PC-9 (cell line): ENCODE results near the gene HOXD4. TPM values are rescaled to one million over a fixed set of nuclear protein-coding genes. Genes with fewer than 3 reads are reported as not detected.

ENCODE experiments used
- BruUV-seq: library from RNA; stranded (reverse); fragments of 400-500 nt; replicated peaks from 2 replicates; lab custom pipeline; 2021; lab: Mats Ljungman, UMichigan
- CTCF ChIA-PET: fragments of 300-600 bp; sonication (Branson Sonifier 250); formaldehyde crosslinking; loops from one replicate; lab custom pipeline; 2022; ENCODE audit warnings: antibody characterized with exemption; lab: Charles Lee
- POLR2A ChIA-PET: fragments of 300-600 bp; sonication (Branson Sonifier 250); formaldehyde crosslinking; loops from one replicate; lab custom pipeline; 2022; ENCODE audit warnings: antibody characterized with exemption; ENCODE audit not compliant: unreplicated experiment; lab: Charles Lee
- DNase-seq, 2 experiments: peaks; one replicate each; pipeline versions ENCODE4 v3.0.0 to v3.0.0-alpha.2; 2015 to 2022; ENCODE audit warnings: mixed read lengths in 1 of 2
- H2AFZ ChIP-seq: fragments of 200-600 bp; sonication (generic); 2 replicates; pipeline ENCODE4 v1.8.1; 2017; ENCODE audit warnings: antibody characterized with exemption
- H3F3A ChIP-seq: fragments of 200-600 bp; sonication (generic); 2 replicates; pipeline ENCODE4 v1.8.1; 2017; ENCODE audit warnings: antibody characterized with exemption, mild to moderate bottlenecking, low read depth; ENCODE audit not compliant: insufficient read depth
- H3K27ac ChIP-seq: fragments of 200-600 bp; sonication (generic); 2 replicates; pipeline ENCODE4 v1.6.1; 2016; ENCODE audit warnings: mixed run types
- H3K27me3 ChIP-seq: fragments of 200-600 bp; sonication (generic); 2 replicates; pipeline ENCODE4 v1.6.1; 2016; ENCODE audit warnings: low read depth, mixed run types; ENCODE audit not compliant: insufficient read depth
- H3K36me3 ChIP-seq: fragments of 200-600 bp; sonication (generic); 2 replicates; pipeline ENCODE4 v1.6.1; 2016; ENCODE audit warnings: low read depth, mixed run types
- H3K4me1 ChIP-seq: fragments of 200-600 bp; sonication (generic); replicated peaks from 2 replicates; pipeline ENCODE4 v1.6.1; 2016; ENCODE audit warnings: mixed run types; ENCODE audit not compliant: insufficient read depth
- H3K4me2 ChIP-seq: fragments of 200-600 bp; sonication (generic); 2 replicates; pipeline ENCODE4 v1.6.1; 2017; ENCODE audit warnings: mixed run types
- H3K4me3 ChIP-seq: fragments of 200-600 bp; sonication (generic); 2 replicates; pipeline ENCODE4 v1.6.1; 2016; ENCODE audit warnings: mixed run types
- H3K79me2 ChIP-seq: fragments of 200-600 bp; sonication (generic); 2 replicates; pipeline ENCODE4 v1.6.1; 2017; ENCODE audit warnings: low read depth, mixed run types
- H3K9me2 ChIP-seq: fragments of 200-600 bp; sonication (generic); 2 replicates; pipeline ENCODE4 v1.8.1; 2017; ENCODE audit warnings: mild to moderate bottlenecking; ENCODE audit not compliant: insufficient read depth
- H3K9me3 ChIP-seq: fragments of 200-600 bp; sonication (generic); 2 replicates; pipeline ENCODE4 v1.8.1; 2016; ENCODE audit warnings: low read depth; ENCODE audit not compliant: insufficient read depth
- H4K20me1 ChIP-seq: fragments of 200-600 bp; sonication (generic); 2 replicates; pipeline ENCODE4 v1.8.1; 2017; ENCODE audit not compliant: insufficient read depth
- EZH2 ChIP-seq: fragments of 200-600 bp; sonication (generic); IDR thresholded peaks from 2 replicates; pipeline ENCODE4 v1.8.0; 2017; ENCODE audit warnings: antibody characterized with exemption, low read depth
- intact Hi-C: fragments of 100-400 bp; cut with micrococcal nuclease; formaldehyde crosslinking; loops from one replicate; pipeline ENCODE4 v1.10.0; 2022; ENCODE audit not compliant: unreplicated experiment
- total RNA-seq: library from RNA; stranded (reverse); gene quantifications from 2 replicates; pipeline ENCODE4 v1.2.3, GENCODE V29; 2021
- TF ChIP-seq, protein P1 (sequence below): fragments of 200-600 bp; sonication (generic); conservative IDR thresholded peaks from 2 replicates; pipeline ENCODE4 v1.6.1; 2017; ENCODE audit warnings: mixed run types, antibody characterized with exemption, mild to moderate bottlenecking, moderate library complexity

HOXD4 gene
- total RNA-seq, 1 experiment from 2014 or later: not detected

DNA sequence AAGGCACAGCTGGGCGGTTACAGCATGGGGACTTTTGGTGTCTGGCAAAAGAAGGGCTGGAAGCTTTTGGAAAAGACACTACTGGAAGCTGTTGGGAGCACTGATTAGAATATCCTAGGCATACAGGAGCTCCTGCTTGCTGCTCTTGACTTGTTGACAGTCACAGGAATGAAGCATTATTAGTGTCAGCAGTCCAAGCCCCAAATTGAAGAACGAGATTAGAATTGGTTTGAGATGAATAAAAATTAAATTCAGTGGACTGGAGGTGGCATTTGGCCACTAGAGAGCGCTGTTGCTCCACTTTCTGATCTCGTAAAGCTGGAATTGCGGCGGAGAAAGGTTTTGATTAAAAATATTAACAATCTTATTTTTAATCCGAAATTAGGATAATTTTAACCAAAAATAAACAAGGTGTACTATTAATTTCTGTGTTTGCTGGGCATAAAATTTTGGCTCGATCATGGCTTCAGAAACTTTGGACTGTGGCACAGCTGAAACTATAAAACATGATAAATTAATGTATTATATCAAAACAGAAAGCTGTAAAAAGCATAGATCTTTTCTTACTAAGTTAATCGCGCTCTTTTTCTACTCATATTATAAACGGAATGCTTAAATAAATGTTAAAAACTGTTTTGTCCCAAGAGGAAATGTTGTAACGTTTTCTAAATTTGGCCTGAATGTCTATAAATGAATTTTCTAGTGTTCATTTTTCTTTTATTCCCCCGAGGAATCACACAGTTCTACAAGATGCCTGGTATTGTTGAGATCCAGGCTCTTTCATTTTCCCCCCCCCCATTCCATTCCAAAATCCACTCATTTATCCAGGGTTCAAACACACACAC is 24.2 kb upstream of the HOXD4 start:
- POLR2A ChIA-PET: interaction anchor here (0.7 kb wide), 1 partner anchor 1035 kb away, joined by 3 read pairs; no protein-coding TSS in a partner anchor
- no TSS peak for BruUV-seq
- Histone ChIP-seq H3K9me2 (no peaks in the 10 kb centered on the region), H3K36me3 (no peaks in the 10 kb centered on the region), H4K20me1 (no peaks in the 10 kb centered on the region), H3K4me3 (0 out of 2 replicates have a peak overlapping the region, but pooled peaks have one; percentile 3), H3K27me3 (peaks cover 52% of the 10 kb centered on the region), H3K4me1 (no peaks in the 10 kb centered on the region), H3K27ac (no peak overlapping the region), H2AFZ (no peak overlapping the region), H3F3A (no peaks in the 10 kb centered on the region), H3K4me2 (peak overlapping the region; percentile 34), H3K79me2 (no peaks in the 10 kb centered on the region), H3K9me3 (no peaks in the 10 kb centered on the region)
- TF ChIP-seq, protein P1, sequence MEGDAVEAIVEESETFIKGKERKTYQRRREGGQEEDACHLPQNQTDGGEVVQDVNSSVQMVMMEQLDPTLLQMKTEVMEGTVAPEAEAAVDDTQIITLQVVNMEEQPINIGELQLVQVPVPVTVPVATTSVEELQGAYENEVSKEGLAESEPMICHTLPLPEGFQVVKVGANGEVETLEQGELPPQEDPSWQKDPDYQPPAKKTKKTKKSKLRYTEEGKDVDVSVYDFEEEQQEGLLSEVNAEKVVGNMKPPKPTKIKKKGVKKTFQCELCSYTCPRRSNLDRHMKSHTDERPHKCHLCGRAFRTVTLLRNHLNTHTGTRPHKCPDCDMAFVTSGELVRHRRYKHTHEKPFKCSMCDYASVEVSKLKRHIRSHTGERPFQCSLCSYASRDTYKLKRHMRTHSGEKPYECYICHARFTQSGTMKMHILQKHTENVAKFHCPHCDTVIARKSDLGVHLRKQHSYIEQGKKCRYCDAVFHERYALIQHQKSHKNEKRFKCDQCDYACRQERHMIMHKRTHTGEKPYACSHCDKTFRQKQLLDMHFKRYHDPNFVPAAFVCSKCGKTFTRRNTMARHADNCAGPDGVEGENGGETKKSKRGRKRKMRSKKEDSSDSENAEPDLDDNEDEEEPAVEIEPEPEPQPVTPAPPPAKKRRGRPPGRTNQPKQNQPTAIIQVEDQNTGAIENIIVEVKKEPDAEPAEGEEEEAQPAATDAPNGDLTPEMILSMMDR: peak; percentile 100
- TF ChIP-seq EZH2: no peak
- CTCF ChIA-PET: interaction anchor here (0.6 to 2.9 kb wide), 10 partner anchors 328 to 1118 kb away, joined by 3 to 15 read pairs (median 10); no protein-coding TSS in a partner anchor
- intact Hi-C loops: loop anchor here (1.0 to 5.0 kb wide), 8 partner anchors 328 to 1205 kb away; no protein-coding TSS in a partner anchor
- peak; percentile 43 to 67 for DNase-seq

DNA sequence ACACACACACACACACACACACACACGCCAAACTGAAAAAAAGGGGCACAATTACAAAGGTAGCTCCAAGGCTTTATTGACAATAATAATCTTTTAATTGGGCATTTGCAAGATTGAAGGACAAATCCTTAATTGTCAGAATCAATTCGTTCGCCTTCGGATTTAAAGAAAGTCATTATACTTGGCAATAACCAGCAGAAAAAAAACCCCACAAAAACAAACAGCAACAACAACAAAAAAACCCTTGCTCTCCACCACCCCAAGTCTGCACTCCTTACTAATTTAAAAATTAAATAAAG is 23.6 kb upstream of the HOXD4 start:
- H3K4me2 ChIP-seq: no peak overlapping the region
- no peak overlapping the region for H2AFZ ChIP-seq
- H3K36me3 ChIP-seq: no peaks in the 10 kb centered on the region
- no peaks in the 10 kb centered on the region for H3K79me2 ChIP-seq
- H3K27me3 ChIP-seq: peaks cover 52% of the 10 kb centered on the region
- no peak for DNase-seq
- H3K9me2 ChIP-seq: no peaks in the 10 kb centered on the region
- POLR2A ChIA-PET: no interaction called here
- CTCF ChIA-PET: interaction anchor here (0.6 to 2.9 kb wide), 8 partner anchors 327 to 1117 kb away, joined by 3 to 15 read pairs (median 12); no protein-coding TSS in a partner anchor
- H3K27ac ChIP-seq: no peak overlapping the region
- no TSS peak for BruUV-seq
- no peaks in the 10 kb centered on the region for H3F3A ChIP-seq
- intact Hi-C loops: loop anchor here (1.0 to 5.0 kb wide), 8 partner anchors 327 to 1205 kb away; no protein-coding TSS in a partner anchor
- no peak overlapping the region for H3K4me3 ChIP-seq
- TF ChIP-seq, protein P1: no peak
- no peak for TF ChIP-seq EZH2
- no peaks in the 10 kb centered on the region for H3K9me3 ChIP-seq
- no peaks in the 10 kb centered on the region for H4K20me1 ChIP-seq
- no peaks in the 10 kb centered on the region for H3K4me1 ChIP-seq

- Histone ChIP-seq H3K36me3 (no peaks in the 10 kb centered on the region), H3K27ac (no peak overlapping the region), H3K9me3 (no peaks in the 10 kb centered on the region), H3K4me1 (no peaks in the 10 kb centered on the region), H2AFZ (no peak overlapping the region), H3K79me2 (no peaks in the 10 kb centered on the region), H3K4me3 (no peak overlapping the region), H3K27me3 (peaks cover 52% of the 10 kb centered on the region), H4K20me1 (no peaks in the 10 kb centered on the region), H3K4me2 (no peak overlapping the region), H3K9me2 (no peaks in the 10 kb centered on the region), H3F3A (no peaks in the 10 kb centered on the region)
- no peak for TF ChIP-seq EZH2
- TF ChIP-seq, protein P1: no peak
- ChIA-PET CTCF (interaction anchor here (0.6 to 2.9 kb wide), 6 partner anchors 327 to 526 kb away, joined by 3 to 15 read pairs (median 10); no protein-coding TSS in a partner anchor), POLR2A (interaction anchor here (0.6 kb wide), 1 partner anchor 508 kb away, joined by 3 read pairs; no protein-coding TSS in a partner anchor)
- DNase-seq: no peak
- no TSS peak for BruUV-seq
- intact Hi-C loops: loop anchor here (5.0 kb wide), 1 partner anchor 1204 kb away; no protein-coding TSS in a partner anchor
Measured at GRCh38 chr2:176128172-176128981, 23.0 kb upstream of the HOXD4 start.
